HepG2 (cell line): ENCODE data around the gene RIPOR1.

Source experiments
- CC2D1A ChIP-seq: sonication (generic); formaldehyde crosslinking; IDR thresholded peaks from 2 replicates; pipeline ENCODE4 v1.8.1; 2023; ENCODE audit warnings: mild to moderate bottlenecking, missing genetic modification reagents
- CREM ChIP-seq, 2 experiments: sonication (generic) in 1 of 2; formaldehyde crosslinking in 1 of 2; IDR thresholded peaks; 2 replicates each; pipeline versions ENCODE4 v1.4.0 to v1.6.1; 2016 to 2020; ENCODE audit warnings: antibody characterized with exemption in 1 of 2, mild to moderate bottlenecking in 1 of 2, missing genetic modification reagents in 1 of 2
- FOSL2 ChIP-seq: sonication (generic); formaldehyde crosslinking; IDR thresholded peaks from 2 replicates; pipeline ENCODE4 v1.4.0; 2020; ENCODE audit warnings: missing genetic modification reagents
- MAX ChIP-seq: IDR thresholded peaks from 2 replicates; pipeline ENCODE4 v1.6.1; 2012; ENCODE audit warnings: inconsistent platforms
- POLR2A ChIP-seq, 2 experiments: IDR thresholded peaks; 2 replicates each; pipeline ENCODE4 v1.6.1; 2011; ENCODE audit warnings: low read depth in 2 of 2, low read length in 2 of 2, mild to moderate bottlenecking in 1 of 2, moderate library complexity in 1 of 2; ENCODE audit not compliant: insufficient read depth in 1 of 2
- TARDBP ChIP-seq: sonication (generic); formaldehyde crosslinking; IDR thresholded peaks from 2 replicates; pipeline ENCODE4 v1.8.0; 2022; ENCODE audit warnings: mild to moderate bottlenecking, missing genetic modification reagents
- ZNF605 ChIP-seq: sonication (generic); formaldehyde crosslinking; IDR thresholded peaks from 2 replicates; pipeline ENCODE4 v1.8.0; 2022; ENCODE audit warnings: mild to moderate bottlenecking, missing genetic modification reagents

- no peak for TF ChIP-seq TARDBP (CRISPR knock-in tag)
- TF ChIP-seq CREM (IDR thresholded peaks at IDR 0.05): no peak
- TF ChIP-seq CREM (CRISPR knock-in tag; IDR thresholded peaks at IDR 0.05): no peak
- TF ChIP-seq ZNF605 (CRISPR knock-in tag): no peak
- no peak for TF ChIP-seq CC2D1A (CRISPR knock-in tag)
- no peak for TF ChIP-seq MAX
- TF ChIP-seq POLR2A (IDR thresholded peaks at IDR 0.05; ENCODE audit: insufficient read depth in 1 of 2, low read depth in 2 of 2, low read length in 2 of 2): no peak
- no peak for TF ChIP-seq FOSL2
Observed at GRCh38 chr16:67558859-67559258, 30.2 kb downstream of the RIPOR1 start.
